Epidermal melanocyte (primary cell): ENCODE data around the gene HK1.
"Not testable (repeated sequence)": the region's sequence is repeated elsewhere in the genome, so short reads cannot be mapped to it uniquely, and the experiment has no call there.

Source experiments
- DNase-seq: peaks from one replicate; pipeline ENCODE4 v3.0.0; 2011; ENCODE audit warnings: low spot score; ENCODE audit not compliant: insufficient read length

Gene HK1

DNA sequence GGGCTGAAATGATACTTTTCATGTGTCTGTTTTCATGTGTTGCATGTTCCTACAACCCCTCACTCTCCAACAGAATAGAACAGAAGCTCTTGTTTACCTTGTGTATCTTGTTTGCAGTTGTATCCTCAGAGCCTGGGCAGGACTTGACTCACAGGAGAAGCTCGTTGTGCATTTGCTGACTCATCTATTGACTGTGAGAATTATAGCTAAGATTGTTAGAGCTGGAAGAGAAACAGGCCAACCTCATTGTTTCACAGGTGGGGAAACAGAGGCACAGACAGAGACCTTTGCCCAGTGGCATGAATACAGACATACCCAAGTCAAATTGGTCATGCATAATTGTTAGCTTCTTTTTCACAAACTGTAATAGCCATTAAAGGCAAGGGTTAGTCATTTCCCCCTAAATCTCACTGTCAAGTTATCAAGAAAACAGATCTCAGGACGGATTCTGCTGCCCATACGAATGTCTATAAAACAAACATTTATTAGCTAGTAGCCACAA, 168.4 kb downstream of the HK1 start:
- no peak for DNase-seq

DNA sequence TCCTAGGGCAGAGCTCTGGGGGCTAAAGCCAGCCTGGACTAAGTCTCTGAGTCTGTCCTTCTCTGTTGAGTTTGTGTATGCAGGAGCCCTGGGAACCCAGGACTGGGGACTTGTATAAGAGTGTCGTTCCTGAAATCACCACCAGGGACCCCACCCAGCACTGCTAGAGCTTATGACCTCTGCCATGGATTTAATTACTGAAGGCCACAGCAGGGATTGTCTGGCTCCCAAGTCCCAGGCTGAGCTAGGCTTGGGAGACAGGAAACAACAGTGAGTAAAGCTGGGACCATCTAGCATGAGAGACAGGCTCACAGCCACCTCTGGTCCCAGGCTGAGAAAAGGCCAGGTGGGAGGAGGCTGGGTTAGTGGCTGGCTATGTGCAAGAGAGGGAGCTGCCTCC, 171.5 kb downstream of the HK1 start:
- no peak for DNase-seq

GRCh38 chr10:69450395-69450794, 172.1 kb downstream of the HK1 start:
- not testable (repeated sequence) for DNase-seq

GRCh38 chr10:69451209-69451783, 173.0 kb downstream of the HK1 start, which contains the start of gene TSPAN15:
TSPAN15 (plus strand) TSS chr10:69451465; CDS start chr10:69451595, 130 bp downstream.
- no peak for DNase-seq
